ENCODE data around the gene COBLL1. TPM values are rescaled to one million over a fixed set of nuclear protein-coding genes. Genes with fewer than 3 reads are reported as not detected.

The COBLL1 gene, protein sequence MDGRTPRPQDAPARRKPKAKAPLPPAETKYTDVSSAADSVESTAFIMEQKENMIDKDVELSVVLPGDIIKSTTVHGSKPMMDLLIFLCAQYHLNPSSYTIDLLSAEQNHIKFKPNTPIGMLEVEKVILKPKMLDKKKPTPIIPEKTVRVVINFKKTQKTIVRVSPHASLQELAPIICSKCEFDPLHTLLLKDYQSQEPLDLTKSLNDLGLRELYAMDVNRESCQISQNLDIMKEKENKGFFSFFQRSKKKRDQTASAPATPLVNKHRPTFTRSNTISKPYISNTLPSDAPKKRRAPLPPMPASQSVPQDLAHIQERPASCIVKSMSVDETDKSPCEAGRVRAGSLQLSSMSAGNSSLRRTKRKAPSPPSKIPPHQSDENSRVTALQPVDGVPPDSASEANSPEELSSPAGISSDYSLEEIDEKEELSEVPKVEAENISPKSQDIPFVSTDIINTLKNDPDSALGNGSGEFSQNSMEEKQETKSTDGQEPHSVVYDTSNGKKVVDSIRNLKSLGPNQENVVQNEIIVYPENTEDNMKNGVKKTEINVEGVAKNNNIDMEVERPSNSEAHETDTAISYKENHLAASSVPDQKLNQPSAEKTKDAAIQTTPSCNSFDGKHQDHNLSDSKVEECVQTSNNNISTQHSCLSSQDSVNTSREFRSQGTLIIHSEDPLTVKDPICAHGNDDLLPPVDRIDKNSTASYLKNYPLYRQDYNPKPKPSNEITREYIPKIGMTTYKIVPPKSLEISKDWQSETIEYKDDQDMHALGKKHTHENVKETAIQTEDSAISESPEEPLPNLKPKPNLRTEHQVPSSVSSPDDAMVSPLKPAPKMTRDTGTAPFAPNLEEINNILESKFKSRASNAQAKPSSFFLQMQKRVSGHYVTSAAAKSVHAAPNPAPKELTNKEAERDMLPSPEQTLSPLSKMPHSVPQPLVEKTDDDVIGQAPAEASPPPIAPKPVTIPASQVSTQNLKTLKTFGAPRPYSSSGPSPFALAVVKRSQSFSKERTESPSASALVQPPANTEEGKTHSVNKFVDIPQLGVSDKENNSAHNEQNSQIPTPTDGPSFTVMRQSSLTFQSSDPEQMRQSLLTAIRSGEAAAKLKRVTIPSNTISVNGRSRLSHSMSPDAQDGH
- 30.2 and 56.1 TPM in 2 replicates for total RNA-seq

DNA sequence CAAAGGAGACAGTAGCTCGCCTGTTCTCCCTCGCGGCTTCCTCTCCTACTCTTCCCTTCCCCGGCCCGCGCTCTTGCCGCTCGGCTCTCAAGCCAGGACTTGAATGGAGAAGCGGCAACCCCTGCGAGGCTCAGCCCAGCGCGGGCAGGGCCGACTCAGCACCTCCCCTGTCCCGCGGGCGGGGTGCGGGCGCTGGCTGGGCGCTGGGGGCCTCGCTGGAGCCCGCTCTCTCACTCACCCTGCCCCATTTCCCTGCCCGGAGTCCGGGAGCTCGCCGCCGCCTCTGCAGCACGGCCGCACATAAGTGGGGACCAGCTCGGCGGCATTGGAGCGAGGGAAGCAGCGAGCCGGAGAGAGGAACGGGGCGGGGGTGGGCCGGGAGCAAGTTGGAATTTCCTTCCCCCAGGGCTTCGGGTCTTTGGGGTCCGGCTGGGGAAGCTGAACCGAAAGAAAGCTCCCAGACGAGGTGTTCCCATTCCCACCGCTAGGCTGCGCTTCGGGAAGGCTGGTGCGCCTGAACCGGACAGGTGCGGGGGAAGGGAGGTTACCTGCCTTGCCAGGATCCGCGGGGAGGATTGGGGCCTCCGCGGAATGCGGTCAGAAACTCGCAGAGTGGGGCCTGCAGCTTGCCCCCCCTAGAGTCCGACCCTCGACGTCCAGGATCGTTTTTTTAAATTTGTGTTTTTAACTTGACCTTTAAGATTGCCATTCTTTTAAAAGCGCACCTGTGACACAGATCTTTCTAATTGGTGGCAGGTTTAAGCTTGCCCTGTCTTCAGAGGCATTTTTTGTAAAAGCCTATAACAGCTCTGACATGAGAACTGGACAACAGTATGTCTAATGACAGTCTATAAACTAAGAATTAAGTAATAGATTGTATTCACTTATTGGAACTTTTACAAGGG, at the start of gene COBLL1:
Gene COBLL1, minus strand, starts transcription at position 105 of the 905 bp plus-strand sequence. CDS start 627 bp downstream, outside the sequence.

Small RNAs within 50 kb of the gene (small RNA-seq; reads per million reads assigned to genes)
- gene RNA5SP110 (not detected), gene SNORA70F (not detected)

Other genes starting within 250 kb of the COBLL1 start
- 10.0 and 19.8 TPM in 2 replicates for gene GRB14, start 220.3 kb downstream of the COBLL1 start, total RNA-seq
- not detected in 2 replicates for gene SLC38A11, start 113.7 kb upstream of the COBLL1 start, total RNA-seq

Data from thoracic aorta endothelial cell (primary cell).